GM19455 (cell line): ENCODE measurements around the gene MRAS.
A peak's percentile ranks its signal among the peaks of the same experiment; 100 is the strongest.
"Not testable (repeated sequence)": the region's sequence is repeated elsewhere in the genome, so short reads cannot be mapped to it uniquely, and the experiment has no call there.

ENCODE experiments used
- ATAC-seq: cut with Tn5 transposase; IDR thresholded peaks from one replicate; pipeline ENCODE4 v1.9.1; 2021; ENCODE audit not compliant: unreplicated experiment

The MRAS gene

DNA sequence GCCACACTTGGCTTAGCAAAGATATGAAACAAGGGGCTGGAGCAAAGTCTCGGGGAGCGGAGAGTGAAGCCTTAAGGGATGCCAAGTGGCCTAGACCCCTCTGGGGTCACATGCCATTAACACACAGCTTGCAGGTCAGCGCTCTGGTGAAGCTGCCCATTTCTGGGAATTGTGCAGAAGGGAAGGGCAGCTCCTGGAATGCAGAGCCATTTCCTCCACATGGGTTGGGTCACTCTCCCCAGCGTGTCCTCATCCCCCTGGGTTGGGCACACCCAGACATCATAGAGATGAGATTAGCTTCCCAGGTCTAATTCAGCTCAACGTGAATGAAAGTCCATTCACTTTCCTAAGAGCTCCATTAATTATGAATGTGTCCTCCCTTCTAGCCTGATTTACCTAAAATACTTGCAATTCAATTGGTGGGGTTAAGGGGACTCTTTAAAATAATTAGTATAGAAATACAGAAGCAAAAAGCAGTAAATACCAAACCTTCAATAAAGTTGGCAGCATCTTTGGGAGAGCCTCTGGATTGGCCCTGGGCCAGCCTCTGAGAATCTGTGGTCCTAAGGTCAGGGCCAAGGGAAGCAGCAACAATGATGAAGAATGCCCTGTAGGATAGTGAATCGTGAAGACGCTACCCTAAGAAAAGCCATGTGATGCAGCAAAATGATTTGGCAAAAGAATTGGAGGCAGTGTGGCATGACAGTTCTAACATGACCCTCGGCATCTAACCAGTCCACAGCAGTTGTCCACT is 17.8 kb downstream of the MRAS start:
- no peak for ATAC-seq

DNA sequence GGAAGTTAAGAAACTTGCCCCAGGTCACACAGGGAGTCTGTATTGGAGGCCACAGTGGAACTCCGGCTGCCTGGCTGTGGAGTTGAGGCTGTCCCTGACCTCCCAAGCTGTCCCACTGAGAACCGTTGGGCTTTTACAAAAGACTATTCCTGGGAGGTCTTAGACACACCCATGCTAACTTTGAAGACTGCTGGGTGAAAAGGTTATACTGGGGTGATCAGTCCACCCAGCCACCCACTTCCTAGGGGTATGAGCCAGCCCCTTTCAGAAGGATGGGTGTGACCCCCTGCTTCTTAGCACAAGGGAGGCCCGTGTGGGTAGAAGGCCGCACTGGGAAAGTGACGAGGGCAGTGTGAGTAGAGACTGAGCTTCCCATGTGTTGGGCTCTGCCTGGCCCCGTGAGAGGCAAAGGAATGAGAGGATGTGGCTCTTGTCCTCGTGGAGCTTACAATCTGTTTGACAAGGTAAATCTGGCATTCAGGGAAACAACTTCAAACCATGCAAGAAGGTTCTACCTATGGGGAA is 19.0 kb downstream of the MRAS start:
- no peak for ATAC-seq

DNA sequence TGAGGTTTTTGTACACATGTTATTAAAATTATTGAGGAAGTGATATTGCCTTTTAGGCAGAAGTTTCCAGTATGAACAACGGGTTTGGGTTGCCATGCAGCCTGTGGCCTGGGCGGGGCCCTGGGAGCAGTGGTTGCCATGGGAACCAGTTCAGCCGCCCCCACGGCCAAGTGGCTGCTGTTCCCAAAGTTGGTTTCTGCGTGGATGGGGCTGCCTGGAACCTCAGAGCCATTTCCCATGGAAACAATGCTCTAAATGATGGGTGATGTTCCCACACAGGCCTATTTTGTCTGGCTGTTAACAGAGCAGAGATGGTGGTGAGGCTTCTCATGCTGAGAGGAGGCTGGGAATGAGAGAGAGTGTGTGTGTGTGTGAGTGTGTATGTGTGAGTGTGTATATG is 19.5 kb downstream of the MRAS start:
- no peak for ATAC-seq

DNA sequence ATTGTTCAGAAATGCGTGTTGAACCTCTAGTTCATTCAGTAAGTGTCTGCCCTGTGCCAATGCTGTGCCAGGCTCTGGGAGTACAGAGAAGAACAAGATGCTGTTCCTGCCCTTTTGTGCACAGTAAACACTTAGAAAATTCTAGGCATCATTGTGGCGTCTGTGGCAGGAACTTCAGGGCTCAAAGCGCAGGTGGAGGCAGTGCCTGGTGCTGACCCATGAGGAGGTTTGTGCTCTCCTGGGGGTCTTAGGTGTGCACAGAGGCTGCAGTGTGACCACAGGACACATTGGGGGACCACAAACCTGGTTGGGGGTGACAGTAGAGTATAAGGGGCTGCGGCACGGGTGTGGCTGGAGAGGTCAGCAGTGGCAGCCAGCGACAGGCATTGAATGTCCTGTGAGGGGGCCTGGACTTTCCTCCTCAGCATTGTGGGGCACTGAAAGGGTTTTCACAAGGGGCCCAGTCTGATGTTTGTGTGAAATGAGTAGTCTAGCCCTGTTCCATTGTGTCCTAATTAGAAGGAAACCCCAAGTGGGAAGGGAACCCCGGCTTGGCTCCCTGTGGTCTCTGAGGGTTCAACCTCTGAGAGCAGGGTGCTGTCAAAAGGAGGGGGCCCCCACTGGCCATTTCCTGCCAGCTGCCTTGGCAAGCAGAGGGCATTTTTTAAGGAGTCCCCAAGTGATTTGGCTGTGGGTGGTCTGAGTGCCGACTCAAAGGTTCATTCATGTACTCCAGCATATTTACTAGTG is 20.9 kb downstream of the MRAS start:
- ATAC-seq = no peak

DNA sequence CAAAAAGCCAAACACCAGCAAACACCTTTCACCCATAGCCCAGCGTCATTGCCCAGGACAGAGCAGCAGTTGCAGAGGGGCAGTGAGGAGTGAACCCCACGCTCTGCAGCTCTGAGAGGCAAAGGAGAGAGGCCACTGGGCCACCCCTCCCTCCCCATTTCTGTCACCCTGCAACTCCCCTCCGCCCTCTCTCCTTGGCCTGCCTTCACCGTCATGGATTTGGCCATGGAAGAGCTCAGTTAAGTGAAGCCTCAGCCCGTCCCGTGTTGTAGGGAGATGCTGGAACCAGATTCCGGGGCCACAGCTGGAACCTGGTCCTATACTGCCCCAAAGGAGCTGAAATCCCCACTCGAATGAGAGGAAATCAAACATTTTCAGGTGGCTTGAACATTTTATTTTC is 21.9 kb downstream of the MRAS start:
- no peak for ATAC-seq

DNA sequence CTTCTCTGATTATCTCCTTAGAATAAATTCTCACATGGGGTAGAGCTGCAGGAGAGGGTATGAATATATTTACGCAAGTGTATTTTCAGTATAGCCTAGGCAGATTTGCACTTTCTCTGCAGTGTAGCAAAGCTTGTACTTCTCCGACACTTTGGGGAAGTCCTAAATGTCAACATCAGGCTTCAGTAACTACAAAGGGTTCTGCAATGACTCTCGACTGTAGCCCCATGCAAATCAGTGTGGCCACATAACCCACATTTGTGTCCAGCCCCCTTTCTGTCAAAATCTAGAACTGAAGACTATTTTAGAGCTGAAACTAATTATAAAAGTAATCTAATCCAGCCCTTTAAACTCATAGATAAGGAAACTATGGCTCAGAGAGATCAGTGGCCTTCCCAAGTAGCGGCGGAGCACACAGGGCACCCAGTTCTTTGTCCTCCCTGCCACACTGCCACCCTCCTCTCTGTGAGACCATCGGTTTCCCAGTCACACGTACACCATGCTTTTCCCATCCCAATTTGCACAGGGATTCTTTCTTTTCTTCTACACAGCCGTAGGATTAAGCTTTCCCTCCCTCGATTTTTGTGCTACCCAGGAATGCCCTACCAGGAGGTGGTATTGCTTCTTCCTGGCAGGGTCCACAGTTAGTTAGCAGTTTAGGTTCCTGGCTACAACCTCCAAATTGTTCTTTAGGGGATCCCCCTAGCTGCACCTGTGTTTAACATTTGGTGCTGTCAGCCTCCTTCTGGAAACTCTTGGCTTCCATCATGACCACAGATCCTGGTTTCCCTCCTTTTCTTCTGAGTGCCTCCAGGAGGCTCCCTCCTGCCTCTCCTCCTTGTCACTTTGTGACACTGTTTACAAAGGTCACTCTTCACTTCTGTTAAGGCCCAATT is 22.9 kb downstream of the MRAS start:
- ATAC-seq = peak; percentile 98

DNA sequence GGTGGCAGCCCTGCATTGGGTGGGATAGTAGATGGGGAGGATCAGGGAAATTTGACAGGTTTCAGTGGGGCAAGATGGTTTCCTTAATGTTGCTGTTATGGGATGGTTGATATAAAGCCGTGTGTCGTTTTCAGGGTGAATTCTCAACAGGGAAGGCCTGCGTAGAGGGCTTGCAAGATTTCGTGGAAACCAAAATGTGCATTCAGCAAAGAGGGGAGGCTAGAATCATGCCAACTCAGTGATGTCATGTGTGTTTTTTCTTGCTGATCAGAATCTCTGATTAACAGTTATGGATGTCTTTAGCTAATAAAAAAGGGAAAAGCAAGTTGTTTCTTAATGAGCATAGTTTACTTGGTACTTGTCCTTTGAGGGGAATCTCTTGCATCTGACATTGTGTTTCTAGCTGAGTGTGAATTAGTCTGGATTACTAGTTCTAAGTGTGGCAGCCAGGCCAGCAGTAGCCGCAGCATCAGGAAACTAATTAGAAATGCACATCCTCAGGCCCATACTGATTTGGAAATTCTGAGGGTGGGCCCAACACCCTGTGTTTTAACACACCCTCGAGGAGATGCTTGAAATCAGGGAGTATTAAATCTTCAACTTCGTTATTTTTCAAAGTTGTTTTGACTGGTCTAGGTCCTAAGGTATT is 24.8 kb downstream of the MRAS start:
- ATAC-seq = no peak

DNA sequence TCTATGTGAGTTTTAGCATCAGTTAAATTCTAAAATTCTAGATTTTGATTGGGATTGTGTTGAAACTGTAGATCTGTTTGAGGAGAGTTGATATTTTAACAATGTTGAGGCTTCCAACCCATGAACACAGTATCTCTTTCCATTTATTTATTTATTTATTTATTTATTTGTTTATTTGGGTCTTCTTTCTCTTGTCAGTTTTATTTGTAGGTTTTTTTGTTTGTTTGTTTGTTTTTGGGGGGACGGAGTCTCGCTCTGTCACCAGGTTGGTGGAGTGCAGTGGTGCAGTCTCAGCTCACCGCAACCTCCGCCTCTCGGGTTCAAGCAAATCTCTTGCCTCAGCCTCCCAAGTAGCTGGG is 25.3 kb downstream of the MRAS start:
- ATAC-seq = no peak

DNA sequence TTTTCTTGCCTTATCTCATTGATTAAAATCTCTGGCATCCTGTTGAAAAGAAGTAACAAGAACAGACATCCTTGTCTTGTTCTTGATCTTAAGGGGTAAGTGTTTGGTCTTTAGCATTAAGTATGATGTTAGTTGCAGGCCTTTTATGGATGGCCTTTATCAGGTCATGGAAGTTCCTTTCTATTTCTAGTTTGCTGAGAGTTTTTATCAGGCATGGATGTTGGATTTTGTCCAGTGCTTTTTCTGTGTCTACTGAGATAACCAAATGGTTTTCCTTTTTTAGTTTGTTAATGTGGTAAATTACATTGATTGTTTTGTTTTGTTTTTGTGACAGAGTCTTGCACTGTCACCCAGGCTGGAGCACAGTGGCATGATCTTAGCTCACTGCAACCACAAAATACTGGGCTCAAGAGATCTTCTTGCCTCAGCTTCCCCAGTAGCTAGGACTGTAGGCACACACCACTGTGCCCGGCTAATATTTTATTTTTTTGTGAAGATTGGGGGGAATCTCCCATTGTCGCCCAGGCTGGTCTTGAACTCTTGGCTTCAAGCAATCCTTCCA is 26.3 kb downstream of the MRAS start:
- no peak for ATAC-seq

DNA sequence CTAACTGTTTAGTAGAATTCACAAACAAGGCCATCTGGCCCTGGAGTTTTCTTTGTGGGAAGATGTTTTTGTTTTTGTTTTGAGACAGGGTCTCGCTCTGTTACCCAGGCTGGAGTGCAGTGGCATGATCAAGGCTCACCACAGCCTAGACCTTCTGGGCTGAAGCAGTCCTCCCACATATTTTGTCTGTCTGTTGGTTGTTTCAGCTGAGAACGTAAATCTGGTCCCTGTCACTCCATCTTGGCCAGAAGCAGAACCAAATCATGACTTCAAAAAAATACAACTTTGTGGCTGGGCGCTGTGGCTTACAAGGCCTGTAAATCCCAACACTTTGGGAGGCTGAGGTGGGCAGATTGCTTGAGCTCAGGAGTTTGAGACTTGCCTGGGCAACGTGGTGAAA is 27.1 kb downstream of the MRAS start:
- no peak for ATAC-seq

DNA sequence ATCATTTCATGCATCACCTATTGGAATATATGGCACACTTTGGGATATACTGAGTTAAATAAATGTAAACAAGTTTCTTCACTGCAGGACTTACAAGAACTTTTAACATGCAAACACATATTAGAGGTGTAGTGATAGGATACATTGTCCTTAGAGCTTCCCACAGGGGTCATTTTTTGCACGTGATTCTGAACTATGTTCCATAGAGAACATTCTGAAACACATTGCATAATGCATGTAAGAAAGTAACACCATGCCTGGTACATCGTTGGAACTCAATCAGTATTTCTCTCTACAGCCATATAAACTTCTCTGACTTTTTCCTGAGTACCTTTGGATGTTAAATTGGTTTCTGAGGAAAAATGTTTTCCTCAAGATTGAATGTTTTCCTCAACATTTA is 28.3 kb downstream of the MRAS start:
- ATAC-seq = no peak

DNA sequence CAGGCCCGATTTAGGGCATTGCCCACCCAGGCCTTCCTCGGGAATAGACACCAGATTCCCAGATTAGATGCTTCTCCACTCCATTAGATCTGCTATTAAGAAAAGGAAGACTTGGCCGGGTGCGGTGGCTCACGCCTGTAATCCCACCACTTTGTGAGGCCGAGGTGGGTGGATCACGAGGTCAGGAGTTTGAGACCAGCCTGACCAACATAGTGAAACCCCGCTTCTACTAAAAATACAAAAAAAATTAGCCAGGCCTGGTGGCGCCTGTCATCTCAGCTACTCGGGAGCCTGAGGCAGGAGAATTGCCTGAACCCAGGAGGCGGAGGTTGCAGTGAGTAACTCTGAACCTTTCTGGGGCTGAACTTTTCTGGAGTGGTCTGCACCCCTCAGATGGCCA is 28.8 kb downstream of the MRAS start:
- not testable (repeated sequence) for ATAC-seq

DNA sequence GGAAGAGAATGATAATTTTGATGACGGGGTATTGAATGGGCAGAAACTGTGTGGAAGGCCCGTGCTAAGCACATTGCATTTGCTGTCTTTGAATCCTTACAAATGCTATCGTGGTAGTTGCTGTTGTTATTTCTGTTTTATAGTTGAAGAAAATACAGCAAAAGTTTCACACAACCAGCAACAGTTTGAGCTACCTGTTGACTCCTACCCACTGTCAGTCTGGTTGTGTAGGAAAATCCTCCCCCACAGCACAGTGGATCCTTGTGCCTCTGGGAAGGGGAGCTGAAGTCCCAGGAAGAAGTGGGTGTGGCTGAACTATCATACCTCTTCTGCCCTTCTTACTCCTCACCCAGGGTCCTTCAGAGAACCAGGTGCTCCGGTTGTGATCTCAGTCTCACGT is 29.4 kb downstream of the MRAS start:
- ATAC-seq = no peak

DNA sequence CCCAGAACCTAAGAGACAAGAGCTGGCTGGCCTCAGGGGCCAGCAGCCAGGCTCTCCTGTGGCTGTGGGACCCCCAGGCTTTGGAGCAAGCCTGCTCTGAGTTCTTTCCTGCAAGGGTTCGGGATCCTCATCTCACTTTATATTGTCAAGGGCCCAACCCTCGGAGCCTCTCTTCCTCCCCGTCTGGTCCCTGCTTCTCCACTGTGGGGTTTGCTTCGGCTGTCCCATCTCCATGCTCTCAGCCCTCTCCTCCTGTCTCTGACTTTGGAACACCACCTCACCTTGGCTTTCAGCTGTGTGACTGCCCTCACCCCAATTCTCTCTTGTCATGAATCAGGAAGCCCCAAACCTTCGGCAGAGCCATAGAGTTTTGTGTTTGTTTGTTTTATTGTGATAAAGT is 30.0 kb downstream of the MRAS start:
- ATAC-seq = no peak

DNA sequence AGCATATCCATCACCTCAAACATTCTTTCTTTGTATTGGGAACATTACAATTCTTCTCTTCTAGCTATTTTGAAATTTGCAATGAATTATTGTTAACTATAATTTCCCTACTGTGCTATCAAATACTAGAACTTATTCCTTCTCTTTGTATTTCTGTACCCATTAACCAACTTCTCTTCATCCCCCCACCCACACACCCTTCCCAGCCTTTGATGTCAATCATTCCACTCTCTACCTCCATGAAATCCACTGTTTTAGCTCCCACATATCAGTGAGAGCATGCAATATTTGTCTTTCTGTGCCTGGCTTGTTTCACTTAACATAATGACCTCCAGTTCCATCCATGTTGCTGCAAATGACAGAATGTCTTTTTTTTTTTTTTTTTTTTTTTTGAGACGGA is 30.6 kb downstream of the MRAS start:
- no peak for ATAC-seq

DNA sequence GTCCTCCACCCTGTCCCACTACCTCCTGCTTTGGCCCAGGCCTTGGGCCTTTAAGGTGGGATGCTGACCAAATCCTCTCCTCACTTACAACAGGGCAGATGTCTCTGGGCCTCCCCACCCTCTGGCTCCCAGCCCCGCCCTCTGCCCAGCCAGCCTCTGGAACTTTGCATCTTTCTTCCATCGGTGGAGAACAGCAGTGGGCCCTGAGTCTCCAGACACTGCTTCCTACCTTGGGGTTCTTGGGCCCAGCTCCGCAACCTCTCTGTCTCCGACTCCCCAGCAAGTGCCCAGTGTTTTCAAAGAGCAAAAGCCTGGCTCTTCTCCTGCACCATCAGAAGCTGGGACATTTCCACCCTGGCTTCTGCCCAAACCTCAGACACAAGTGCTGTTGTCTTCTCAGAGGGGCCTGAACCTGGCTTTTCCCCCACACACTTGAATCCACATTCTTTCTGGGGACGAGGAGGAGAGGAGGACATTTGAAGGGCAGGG is 33.1 kb downstream of the MRAS start:
- no peak for ATAC-seq

DNA sequence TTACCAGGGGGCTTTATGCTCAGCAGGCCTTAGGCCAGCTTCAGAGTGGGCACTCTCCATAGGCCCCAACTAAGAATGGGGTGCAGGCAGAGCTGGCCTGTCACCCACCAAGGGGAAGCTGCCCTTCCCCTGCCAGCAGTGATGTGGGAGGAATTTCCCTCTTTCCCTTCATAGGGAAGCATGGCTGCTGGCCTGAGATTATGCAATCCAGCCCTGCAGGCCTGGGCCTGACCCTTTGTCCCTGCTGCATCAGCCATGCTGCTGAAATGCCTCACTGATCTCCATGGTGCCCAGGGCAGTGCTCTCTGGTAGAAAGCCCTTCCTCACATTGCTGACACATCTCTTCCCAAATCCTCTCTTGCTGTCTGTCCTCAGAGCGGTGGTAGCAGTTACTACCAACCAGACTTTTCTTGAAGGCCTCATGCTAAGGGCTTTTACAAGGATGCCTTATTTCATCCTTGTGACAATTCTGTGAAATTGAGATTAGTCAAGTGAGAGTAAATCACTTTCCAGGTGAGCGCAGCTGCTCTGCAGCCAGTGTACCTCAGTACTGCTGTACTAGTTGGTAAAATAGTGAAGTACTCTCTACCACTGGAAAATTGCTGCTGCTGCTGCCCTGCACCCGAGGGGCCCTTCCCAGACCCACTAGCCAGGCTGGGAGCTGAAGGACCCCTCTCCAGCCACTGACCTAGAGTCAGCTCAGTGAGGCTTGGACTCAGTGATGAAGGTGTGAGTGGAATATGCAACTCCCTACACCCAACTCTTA is 33.8 kb downstream of the MRAS start:
- no peak for ATAC-seq

DNA sequence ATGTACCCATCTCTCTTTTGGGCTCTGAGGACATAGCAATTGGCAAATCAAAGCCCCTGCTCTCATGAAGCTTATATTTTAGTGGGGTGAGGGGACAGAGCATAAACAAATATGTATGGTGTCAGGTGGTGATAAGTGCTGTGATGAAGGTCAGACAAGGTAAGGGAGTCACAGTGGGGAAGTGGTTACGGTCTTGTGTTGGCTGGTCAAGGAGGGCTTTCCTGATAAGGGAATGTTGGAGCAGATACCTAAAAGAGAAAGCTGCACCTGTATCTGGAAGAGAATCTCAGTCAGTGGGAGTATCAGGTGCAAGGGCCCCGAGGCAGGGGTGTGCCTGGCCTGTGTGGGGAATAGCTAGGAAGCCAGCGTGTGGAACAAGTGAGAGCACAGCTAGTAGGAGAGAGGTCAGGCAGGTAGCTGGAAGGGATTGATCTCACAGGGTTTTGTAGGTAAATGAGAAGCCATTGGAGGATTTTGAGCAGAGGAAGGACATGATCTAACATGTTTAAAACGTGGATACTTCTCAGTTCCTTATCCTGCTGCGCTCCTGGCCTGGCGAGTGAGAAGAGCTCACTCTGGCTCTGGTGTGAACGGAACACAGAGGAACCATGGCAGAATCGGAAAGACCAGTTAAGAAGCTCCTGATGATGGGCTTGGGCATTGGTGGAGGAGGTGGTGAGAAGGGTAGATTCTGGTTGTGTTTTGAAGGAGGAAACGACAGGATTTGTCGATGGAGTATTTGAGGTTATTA is 35.5 kb downstream of the MRAS start:
- ATAC-seq = no peak

DNA sequence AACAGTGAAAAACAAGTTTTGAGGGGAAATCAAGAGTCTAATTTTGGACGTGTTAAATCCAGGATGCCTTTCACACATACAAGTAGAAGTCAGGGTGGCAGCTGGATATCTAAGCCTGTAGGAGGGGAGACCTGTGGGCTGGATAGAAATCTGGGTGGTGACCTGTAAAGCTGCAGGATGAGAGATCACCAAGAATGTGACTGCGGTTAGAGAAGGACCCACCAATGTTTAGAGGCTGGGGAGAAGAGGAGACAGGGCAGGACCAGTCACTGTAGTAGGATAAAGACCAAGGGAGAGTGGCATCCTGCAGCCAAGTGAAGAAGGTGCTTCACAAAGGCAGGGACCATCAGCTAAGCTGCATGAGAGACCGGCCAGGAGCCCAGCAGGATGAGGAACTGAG is 36.2 kb downstream of the MRAS start:
- ATAC-seq = no peak
